Measurements from ENCODE around the gene PRR22. TPM values are rescaled to one million over a fixed set of nuclear protein-coding genes. Genes with fewer than 3 reads are reported as not detected.

PRR22 gene
- total and polyA plus RNA-seq, 3 donors from 2014 or later = 24.0 to 54.9 (median 35.0) TPM

DNA sequence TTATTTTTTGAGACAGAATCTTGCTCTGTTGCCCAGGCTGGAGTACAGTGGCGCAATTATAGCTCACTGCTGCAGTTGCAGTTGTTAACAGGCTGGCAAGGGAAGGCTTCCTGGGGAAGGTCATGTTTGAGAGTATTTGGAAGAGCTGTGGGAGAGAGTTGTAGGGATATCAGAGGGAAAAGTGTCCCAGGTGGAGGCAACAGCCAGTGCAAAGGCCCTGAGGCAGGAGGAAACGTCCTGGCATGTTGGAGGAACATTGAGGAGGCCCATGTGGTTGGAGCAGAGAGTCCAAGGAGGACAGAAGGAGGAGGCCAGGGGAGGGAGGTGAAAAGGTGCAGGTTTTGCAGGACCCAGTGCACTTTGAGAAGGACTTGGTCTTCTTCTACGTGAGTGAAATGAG is 8.6 kb upstream of the PRR22 start:
- no peak overlapping the region for H3K4me3 ChIP-seq
- H3K9me3 ChIP-seq = no peaks in the 10 kb centered on the region
- H3K27me3 ChIP-seq = no peaks in the 10 kb centered on the region
- H3K36me3 ChIP-seq (ENCODE audit: low read depth, missing control alignments) = no peaks in the 10 kb centered on the region
- peaks cover 6% of the 10 kb centered on the region for H3K4me1 ChIP-seq
- 82 to 91% methylated on average over 3 of the region's 3 CpGs for WGBS, 2 donors
- no peak overlapping the region for H3K27ac ChIP-seq
- no peak for TF ChIP-seq POLR2A (IDR thresholded peaks at IDR 0.05)
- no peak for TF ChIP-seq CTCF (IDR thresholded peaks at IDR 0.05)
- intact Hi-C loops (cut with DNase I; ENCODE audit: low total_unique reads) = no loop called here
- DNase-seq = no peak

- Histone ChIP-seq H3K27ac (no peak overlapping the region), H3K4me1 (peaks cover 6% of the 10 kb centered on the region), H3K4me3 (no peak overlapping the region), H3K9me3 (no peaks in the 10 kb centered on the region), H3K36me3 (ENCODE audit: low read depth, missing control alignments) (no peaks in the 10 kb centered on the region), H3K27me3 (no peaks in the 10 kb centered on the region)
- no peak for TF ChIP-seq CTCF (IDR thresholded peaks at IDR 0.05)
- no peak for TF ChIP-seq POLR2A (IDR thresholded peaks at IDR 0.05)
- WGBS, 2 donors = 66 to 84% methylated on average over 18 of the region's 18 CpGs
- intact Hi-C loops (cut with DNase I; ENCODE audit: low total_unique reads) = no loop called here
- no peak for DNase-seq
These were observed 7.7 kb upstream of the PRR22 start for GRCh38 chr19:5792224-5792623.

DNA sequence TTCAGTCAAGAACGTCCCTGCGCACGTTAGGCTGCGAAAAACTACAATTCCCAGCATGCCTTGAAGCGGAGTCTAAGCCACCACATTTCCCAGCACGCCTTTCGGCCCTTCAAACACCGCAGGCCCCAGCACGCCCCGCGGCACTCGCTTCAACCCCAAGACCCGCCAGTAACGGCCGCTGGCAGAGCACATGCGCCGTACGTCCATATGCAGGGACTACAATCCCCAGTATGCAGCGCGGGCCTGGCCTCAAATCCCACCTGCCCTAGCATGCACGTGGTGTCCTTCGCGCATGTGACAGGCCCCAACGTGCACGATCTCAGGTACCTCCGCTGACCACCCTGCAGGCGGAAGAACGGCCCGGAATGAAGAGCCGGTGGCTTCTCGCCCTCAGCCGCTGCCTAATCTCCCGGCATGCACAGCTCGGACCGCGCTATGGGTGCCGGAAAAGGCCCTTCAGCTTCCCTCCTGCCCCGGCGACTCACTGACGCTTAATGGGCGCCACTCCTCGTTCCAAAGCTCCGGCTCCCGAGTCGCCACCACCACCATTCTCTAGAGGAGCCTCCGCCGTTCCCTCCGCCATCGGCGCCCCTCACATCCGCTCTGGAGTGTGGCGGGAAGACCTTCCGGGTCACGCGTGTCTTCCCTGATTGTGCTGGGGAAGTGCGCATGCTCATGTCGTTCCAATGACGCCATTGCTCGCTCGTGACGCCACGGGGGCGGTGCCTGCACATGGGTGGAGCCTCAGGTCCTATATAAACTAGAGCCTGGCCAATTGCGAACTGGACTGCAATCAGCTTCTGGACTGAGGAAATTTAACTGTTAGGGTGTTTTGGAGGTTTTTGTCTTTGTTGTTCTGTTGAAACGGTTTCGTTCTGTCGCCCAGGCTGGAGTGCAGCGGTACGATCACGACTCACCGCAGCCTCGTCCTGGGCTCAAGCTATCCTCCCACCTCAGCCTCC is 6.3 kb upstream of the PRR22 start, which contains the start of gene DUS3L:
Gene DUS3L (minus strand): TSS at position 605 of the 962 bp plus-strand sequence. CDS start 22 bp downstream, at position 583.
- Histone ChIP-seq H3K36me3 (ENCODE audit: low read depth, missing control alignments) (no peaks in the 10 kb centered on the region), H3K4me3 (peak within 1 kb of the TSS; percentile 92 to 98), H3K4me1 (peaks cover 6% of the 10 kb centered on the region), H3K27me3 (no peaks in the 10 kb centered on the region), H3K27ac (peak within 1 kb of the TSS; percentile 95 to 99), H3K9me3 (no peaks in the 10 kb centered on the region)
- TF ChIP-seq CTCF (IDR thresholded peaks at IDR 0.05) (no peak), POLR2A (IDR thresholded peaks at IDR 0.05) (no peak)
- peak; percentile 99 for DNase-seq
- intact Hi-C loops (cut with DNase I; ENCODE audit: low total_unique reads) = no loop called here
- 10 to 21% methylated on average over 23 to 71 of the region's 72 CpGs for WGBS, 2 donors

DNA sequence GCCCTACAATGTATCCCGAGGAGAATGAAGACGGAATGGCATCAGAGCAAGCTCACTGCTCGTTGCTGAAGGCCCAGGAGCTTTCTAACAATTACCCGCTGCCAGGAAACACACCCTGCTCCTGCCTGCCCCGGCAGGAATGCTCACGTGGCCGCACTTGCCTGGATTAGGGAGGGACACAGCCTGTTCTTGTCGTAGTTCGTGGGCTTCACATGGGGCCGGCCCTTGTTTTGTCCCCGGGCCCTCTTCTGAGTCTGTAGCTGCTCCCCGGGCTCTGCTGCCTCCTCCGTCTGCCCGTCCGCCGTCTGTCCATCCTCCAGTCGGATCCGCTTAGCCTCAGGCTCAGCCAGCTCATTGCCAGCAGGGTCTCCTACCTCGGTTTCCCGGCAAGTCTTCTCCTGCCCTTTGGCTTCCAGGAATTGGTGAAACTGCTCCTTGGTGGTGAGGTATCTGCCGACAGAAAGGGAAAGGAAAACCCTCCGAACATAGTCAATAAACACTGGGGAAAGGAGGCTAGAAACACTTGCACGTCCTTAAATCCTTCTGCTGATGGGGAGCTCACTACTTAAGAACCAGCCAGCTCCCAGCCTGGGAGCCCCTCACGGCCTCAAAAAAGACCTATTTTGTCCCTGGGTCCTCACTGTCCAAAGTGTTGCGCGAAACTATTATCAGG is 5.5 kb upstream of the PRR22 start:
- whole genome bisulfite sequencing, 2 donors = 48 to 65% methylated on average over 25 to 26 of the region's 26 CpGs
- H3K36me3 ChIP-seq (ENCODE audit: low read depth, missing control alignments) = no peaks in the 10 kb centered on the region
- H3K9me3 ChIP-seq = no peaks in the 10 kb centered on the region
- intact Hi-C loops (cut with DNase I; ENCODE audit: low total_unique reads) = loop anchor here (10.0 kb wide), 1 partner anchor 115 kb away; the partner anchor contains the start of genes NDUFA11 and VMAC
- no peaks in the 10 kb centered on the region for H3K27me3 ChIP-seq
- no peak for DNase-seq
- peaks cover 6% of the 10 kb centered on the region for H3K4me1 ChIP-seq
- TF ChIP-seq CTCF (IDR thresholded peaks at IDR 0.05) = no peak
- no peak for TF ChIP-seq POLR2A (IDR thresholded peaks at IDR 0.05)
- H3K27ac ChIP-seq = peak overlapping the region; percentile 95 to 99
- peak overlapping the region; percentile 92 to 98 for H3K4me3 ChIP-seq

All from testis (tissue), 3 donors.